Stomach (tissue), 9 donors: ENCODE measurements around the gene KBTBD4. TPM values are rescaled to one million over a fixed set of nuclear protein-coding genes. Genes with fewer than 3 reads are reported as not detected.
"Not testable (repeated sequence)": the region's sequence is repeated elsewhere in the genome, so short reads cannot be mapped to it uniquely, and the experiment has no call there.

Source experiments
- DNase-seq, 2 donors: peaks; one replicate each; pipeline versions ENCODE4 v3.0.0 to v3.0.0-alpha.2; 2013 to 2019
- H3K27ac ChIP-seq, 5 donors: fragments of 200-600 bp in 4 of 5; sonication (generic) in 4 of 5; one replicate each; pipeline ENCODE4 v1.5.1; 2013 to 2019; ENCODE audit warnings: mild to moderate bottlenecking in 1 of 5, moderate library complexity in 1 of 5
- H3K27me3 ChIP-seq, 3 donors: fragments of 200-600 bp; sonication (generic); one replicate each; pipeline ENCODE4 v1.5.1; 2017 to 2019; ENCODE audit warnings: mixed run types in 1 of 3
- H3K36me3 ChIP-seq, 4 donors: fragments of 200-600 bp; sonication (generic); 1 replicate in 3 of 4; 2 replicates in 1 of 4; pipeline ENCODE4 v1.5.1; 2016 to 2019
- H3K4me1 ChIP-seq, 4 donors: fragments of 200-600 bp; sonication (generic); one replicate each; pipeline ENCODE4 v1.5.1; 2016 to 2019
- H3K4me3 ChIP-seq, 4 donors: fragments of 200-600 bp; sonication (generic) in 3 of 4; one replicate each; pipeline ENCODE4 v1.5.1; 2016 to 2019; ENCODE audit warnings: mild to moderate bottlenecking in 1 of 4
- H3K9me3 ChIP-seq, 4 donors: fragments of 200-600 bp; sonication (generic); one replicate each; pipeline ENCODE4 v1.5.1; 2016 to 2019
- EP300 ChIP-seq: sonication (generic); formaldehyde crosslinking; IDR thresholded peaks from one replicate; pipeline ENCODE4 v1.6.1; 2017; ENCODE audit warnings: antibody characterized with exemption
- POLR2A ChIP-seq, 4 donors: fragments of 450-650 bp; IDR thresholded peaks; one replicate each; pipeline ENCODE4 v1.6.1; 2016; ENCODE audit warnings: antibody characterized with exemption in 4 of 4, control low read depth in 2 of 4, mild to moderate bottlenecking in 1 of 4, moderate library complexity in 1 of 4
- POLR2AphosphoS5 ChIP-seq, 3 donors: sonication (generic); formaldehyde crosslinking; IDR thresholded peaks; one replicate each; pipeline ENCODE4 v1.6.1; 2016; ENCODE audit warnings: antibody characterized with exemption in 3 of 3
- WGBS, 5 donors: extraction: QIAGEN DNeasy Blood & Tissue Kit in 3 of 5; methylation state at CpG; one replicate each; pipeline versions ENCODE4 v1.1.5 to v1.1.7; 2013 to 2018; 5-methylcytosine and 5-hydroxymethylcytosine counted together
- intact Hi-C: fragments of 100-400 bp; cut with DNase I; formaldehyde crosslinking; loops from one replicate; pipeline ENCODE4 v1.15.1; 2023; ENCODE audit warnings: low total_unique reads
- polyA plus RNA-seq, 3 donors: library from polyadenylated mRNA; stranded (reverse); fragments of 200-250 nt; gene quantifications; one replicate each; pipeline ENCODE4 v1.2.3, GENCODE V29; 2013
- total RNA-seq, 5 donors: library from RNA; depleted of rRNA; stranded (reverse); fragments of >200 nt; gene quantifications; one replicate each; pipeline versions ENCODE4 v1.1.0 to v1.2.3, GENCODE V29; 2014 to 2016
- TF ChIP-seq, protein P1 (sequence below), 7 experiments: fragments of 450-650 bp in 4 of 7; fragments of 200-600 bp in 3 of 7; sonication (generic) in 3 of 7; IDR thresholded peaks; one replicate each; pipeline ENCODE4 v1.5.1; 2016 to 2019; ENCODE audit warnings: antibody characterized with exemption in 7 of 7, control low read depth in 2 of 7, mild to moderate bottlenecking in 1 of 7
- donor health status: healthy with polysubstance abuse.
- donor health status: Bipolar disorder and iron deficiency.
- donor health status: healthy.

KBTBD4 gene
- total and polyA plus RNA-seq, 8 donors: 2.7 to 19.8 (median 11.5) TPM

DNA sequence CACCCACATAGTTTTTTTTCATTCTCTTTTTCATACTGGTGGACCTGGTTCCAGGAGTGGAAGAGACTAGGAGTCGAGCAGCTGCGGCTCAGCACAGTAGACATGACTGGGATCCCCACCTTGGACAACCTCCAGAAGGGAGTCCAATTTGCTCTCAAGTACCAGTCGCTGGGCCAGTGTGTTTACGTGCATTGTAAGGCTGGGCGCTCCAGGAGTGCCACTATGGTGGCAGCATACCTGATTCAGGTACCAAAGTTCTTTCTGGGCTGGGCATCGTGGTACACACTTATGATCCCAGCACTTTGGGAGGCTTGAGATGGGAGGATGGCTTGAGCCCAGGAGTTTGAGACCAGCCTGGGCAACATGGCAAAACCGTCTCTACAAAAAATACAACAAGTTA lies 9.1 kb downstream of the KBTBD4 start:
- H3K27ac ChIP-seq: no peak overlapping the region
- intact Hi-C loops: no loop called here
- TF ChIP-seq POLR2A (IDR thresholded peaks at IDR 0.05) (no peak), POLR2AphosphoS5 (IDR thresholded peaks at IDR 0.05) (no peak), EP300 (no peak)
- TF ChIP-seq, protein P1, sequence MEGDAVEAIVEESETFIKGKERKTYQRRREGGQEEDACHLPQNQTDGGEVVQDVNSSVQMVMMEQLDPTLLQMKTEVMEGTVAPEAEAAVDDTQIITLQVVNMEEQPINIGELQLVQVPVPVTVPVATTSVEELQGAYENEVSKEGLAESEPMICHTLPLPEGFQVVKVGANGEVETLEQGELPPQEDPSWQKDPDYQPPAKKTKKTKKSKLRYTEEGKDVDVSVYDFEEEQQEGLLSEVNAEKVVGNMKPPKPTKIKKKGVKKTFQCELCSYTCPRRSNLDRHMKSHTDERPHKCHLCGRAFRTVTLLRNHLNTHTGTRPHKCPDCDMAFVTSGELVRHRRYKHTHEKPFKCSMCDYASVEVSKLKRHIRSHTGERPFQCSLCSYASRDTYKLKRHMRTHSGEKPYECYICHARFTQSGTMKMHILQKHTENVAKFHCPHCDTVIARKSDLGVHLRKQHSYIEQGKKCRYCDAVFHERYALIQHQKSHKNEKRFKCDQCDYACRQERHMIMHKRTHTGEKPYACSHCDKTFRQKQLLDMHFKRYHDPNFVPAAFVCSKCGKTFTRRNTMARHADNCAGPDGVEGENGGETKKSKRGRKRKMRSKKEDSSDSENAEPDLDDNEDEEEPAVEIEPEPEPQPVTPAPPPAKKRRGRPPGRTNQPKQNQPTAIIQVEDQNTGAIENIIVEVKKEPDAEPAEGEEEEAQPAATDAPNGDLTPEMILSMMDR (IDR thresholded peaks at IDR 0.05): no peak

DNA sequence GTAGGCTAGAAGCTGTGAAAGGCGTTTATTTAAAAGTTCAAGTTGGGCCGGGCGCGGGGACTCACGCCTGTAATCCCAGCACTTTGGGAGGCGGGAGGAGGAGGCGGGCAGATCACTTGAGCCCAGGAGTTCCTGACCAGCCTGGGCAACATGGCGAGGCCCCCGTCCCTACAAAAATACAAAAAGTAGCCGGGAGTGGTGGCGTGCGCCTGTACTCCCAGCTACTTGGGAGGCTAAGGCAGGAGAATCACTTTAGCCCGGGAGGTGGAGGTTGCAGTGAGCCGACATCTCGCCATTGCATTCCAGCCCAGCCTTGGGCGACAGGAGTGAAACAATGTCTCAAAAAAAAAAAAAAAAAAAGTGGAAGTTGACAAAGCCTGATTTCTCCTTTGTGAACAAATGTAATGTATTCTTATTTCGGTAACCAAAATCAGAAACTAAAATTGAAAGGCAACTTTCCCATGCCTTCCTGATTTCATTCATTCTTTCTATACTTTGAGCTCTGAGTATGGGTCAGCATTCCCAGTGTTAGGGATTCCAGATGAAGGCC lies 12.5 kb downstream of the KBTBD4 start:
- peak; percentile 33 to 35 for DNase-seq
- H3K4me3 ChIP-seq: peak overlapping the region; percentile 81 to 95 (median 92)
- peak overlapping the region; percentile 80 to 89 (median 87) for H3K27ac ChIP-seq
- H3K36me3 ChIP-seq: peaks cover 0 to 32% (median 23%) of the 10 kb centered on the region in 4 donors
- no peaks in the 10 kb centered on the region for H3K27me3 ChIP-seq
- H3K9me3 ChIP-seq: no peaks in the 10 kb centered on the region
- 18 to 37% (median 21%) methylated on average over 17 of the region's 17 CpGs for WGBS, 5 donors
- H3K4me1 ChIP-seq: peaks cover 5 to 33% (median 19%) of the 10 kb centered on the region in 4 donors
- intact Hi-C loops: no loop called here
- TF ChIP-seq POLR2AphosphoS5 (IDR thresholded peaks at IDR 0.05) (no peak), POLR2A (IDR thresholded peaks at IDR 0.05) (no peak), EP300 (no peak)
- TF ChIP-seq, protein P1 (IDR thresholded peaks at IDR 0.05): no peak

More for the DNA sequence above, 9.1 kb downstream of the KBTBD4 start:
- 94 to 99% (median 97%) methylated on average over 6 to 7 of the region's 7 CpGs for WGBS, 5 donors
- Histone ChIP-seq H3K27me3 (no peaks in the 10 kb centered on the region), H3K4me3 (no peak overlapping the region), H3K36me3 (peaks cover 15 to 66% (median 58%) of the 10 kb centered on the region in 4 donors), H3K9me3 (no peaks in the 10 kb centered on the region), H3K4me1 (peaks cover 5 to 49% (median 22%) of the 10 kb centered on the region in 4 donors)
- no peak for DNase-seq

DNA sequence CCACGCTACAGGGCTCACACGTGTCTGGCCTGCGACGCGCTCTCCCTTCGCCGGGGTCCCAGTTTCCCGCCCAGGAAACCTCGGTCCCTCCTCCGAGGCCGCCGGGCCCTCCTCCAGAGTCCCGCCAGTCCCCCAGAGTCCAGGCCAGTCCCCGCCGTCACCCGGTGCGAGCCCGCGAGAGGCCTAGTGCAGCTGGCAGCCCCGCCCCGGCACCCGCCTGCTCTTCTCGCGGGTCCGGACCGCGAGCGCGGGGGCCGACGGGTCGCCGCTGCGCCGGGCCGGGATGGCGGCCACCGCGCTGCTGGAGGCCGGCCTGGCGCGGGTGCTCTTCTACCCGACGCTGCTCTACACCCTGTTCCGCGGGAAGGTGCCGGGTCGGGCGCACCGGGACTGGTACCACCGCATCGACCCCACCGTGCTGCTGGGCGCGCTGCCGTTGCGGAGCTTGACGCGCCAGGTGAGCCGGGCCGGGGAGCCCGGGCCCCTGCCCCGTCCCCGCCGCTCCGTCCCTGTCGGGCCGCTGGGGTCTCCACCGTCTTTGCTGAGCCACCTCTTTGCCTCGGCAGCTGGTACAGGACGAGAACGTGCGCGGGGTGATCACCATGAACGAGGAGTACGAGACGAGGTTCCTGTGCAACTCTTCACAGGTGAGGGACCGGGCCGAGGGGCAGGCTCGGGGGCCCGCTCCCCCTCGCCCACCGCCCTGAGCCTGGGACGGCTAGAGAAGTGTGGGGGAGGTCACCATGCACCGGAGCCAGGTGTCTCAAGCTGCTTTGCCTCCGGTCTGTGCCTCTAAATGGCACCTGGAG lies 13.2 kb downstream of the KBTBD4 start, which contains the start of gene PTPMT1:
PTPMT1 (plus strand) TSS at position 260 of the 809 bp plus-strand sequence; CDS start at position 284, 24 bp downstream.
- 0 to 2% (median 1%) methylated on average over 11 to 86 of the region's 86 CpGs for WGBS, 5 donors

DNA sequence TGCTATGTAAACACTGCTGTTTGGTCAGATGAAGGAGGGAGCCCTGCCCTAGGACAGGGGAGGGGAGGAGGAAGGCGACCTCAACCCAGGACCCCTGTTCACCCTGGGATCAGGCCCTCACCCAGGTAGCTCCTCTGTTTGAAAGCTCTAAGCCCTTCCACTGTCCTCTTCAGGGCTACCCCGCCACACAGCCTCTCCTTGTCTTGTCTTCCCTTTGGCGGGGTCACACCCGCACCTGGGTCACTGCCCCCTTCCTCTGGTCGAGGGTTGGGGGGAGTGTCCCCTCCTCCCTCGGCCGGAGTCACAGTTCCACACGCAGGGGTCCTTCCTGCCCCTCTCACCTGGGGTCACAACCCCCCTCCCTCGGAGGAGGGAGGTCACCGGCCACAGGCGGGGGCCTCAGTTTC lies 13.8 kb downstream of the KBTBD4 start:
- Histone ChIP-seq H3K4me1 (peaks cover 5 to 33% (median 18%) of the 10 kb centered on the region in 4 donors), H3K9me3 (no peaks in the 10 kb centered on the region), H3K27ac (peak overlapping the region; percentile 80 to 89 (median 87)), H3K36me3 (peaks cover 0 to 19% (median 11%) of the 10 kb centered on the region in 4 donors), H3K27me3 (no peaks in the 10 kb centered on the region), H3K4me3 (peak overlapping the region; percentile 81 to 95 (median 92))
- TF ChIP-seq, protein P1 (IDR thresholded peaks at IDR 0.05): no peak
- TF ChIP-seq POLR2AphosphoS5 (IDR thresholded peaks at IDR 0.05) (no peak), POLR2A (IDR thresholded peaks at IDR 0.05) (no peak), EP300 (no peak)
- WGBS, 5 donors: 9 to 13% (median 10%) methylated on average over 11 of the region's 11 CpGs
- intact Hi-C loops: no loop called here
- DNase-seq: no peak

More for the DNA sequence above, 13.2 kb downstream of the KBTBD4 start, which contains the start of gene PTPMT1:
- Histone ChIP-seq H3K9me3 (no peaks in the 10 kb centered on the region), H3K36me3 (peaks cover 0 to 25% (median 17%) of the 10 kb centered on the region in 4 donors), H3K4me1 (peaks cover 5 to 33% (median 18%) of the 10 kb centered on the region in 4 donors), H3K4me3 (peak within 1 kb of the TSS; percentile 81 to 95 (median 92)), H3K27ac (peak within 1 kb of the TSS; percentile 80 to 89 (median 87)), H3K27me3 (no peaks in the 10 kb centered on the region)
- intact Hi-C loops: no loop called here
- peak; percentile 77 to 94 for DNase-seq
- TF ChIP-seq, protein P1 (IDR thresholded peaks at IDR 0.05): no peak
- TF ChIP-seq POLR2AphosphoS5 (IDR thresholded peaks at IDR 0.05): peak in 2 of 3 donors; percentile 16 to 38

DNA sequence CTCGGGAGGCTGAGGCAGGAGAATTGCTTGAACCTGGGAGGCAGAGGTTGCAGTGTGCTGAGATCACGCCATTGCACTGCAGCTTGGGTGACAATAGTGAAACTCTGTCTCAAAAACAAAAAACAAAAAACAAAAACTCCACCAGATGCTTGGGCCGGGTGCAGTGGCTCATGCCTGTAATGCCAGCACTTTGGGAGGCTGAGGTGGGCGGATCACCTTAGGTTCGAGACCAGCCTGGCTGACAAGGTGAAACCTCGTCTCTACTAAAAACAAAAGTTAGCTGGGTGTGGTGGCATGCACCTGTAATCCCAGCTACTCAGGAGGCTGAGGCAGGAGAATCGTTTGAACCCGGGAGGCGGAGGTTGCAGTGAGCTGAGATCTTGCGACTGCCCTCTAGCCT lies 14.4 kb downstream of the KBTBD4 start:
- H3K27me3 ChIP-seq, intact Hi-C loops, H3K9me3 ChIP-seq, DNase-seq, H3K27ac ChIP-seq: not testable (repeated sequence)
- peaks cover 5 to 33% (median 18%) of the 10 kb centered on the region in 4 donors for H3K4me1 ChIP-seq
- H3K4me3 ChIP-seq: peak overlapping the region in 1 of 4 donors; percentile 91
- WGBS, 5 donors: 90 to 93% (median 92%) methylated on average over 10 of the region's 10 CpGs
- H3K36me3 ChIP-seq: peaks cover 0 to 13% (median 5%) of the 10 kb centered on the region in 4 donors

DNA sequence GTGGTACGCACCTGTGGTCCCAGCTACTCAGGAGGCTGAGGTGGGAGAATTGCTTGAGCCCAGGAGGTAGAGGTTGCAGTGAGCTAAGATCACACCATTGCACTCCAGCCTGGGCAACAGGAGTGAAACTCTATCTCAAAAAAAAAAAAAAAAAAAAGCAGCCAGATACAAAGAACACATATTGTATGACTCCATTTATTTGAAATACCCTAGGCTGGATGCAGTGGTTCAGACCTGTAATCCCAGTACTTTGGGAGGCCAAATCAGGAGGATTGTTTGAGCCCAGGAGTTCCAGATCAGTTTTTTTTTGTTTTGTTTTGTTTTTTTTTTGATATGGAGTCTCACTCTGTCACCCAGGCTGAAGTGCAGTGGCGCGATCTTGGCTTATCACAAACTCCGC lies 16.4 kb downstream of the KBTBD4 start:
- DNase-seq, H3K36me3 ChIP-seq, H3K4me3 ChIP-seq, H3K27ac ChIP-seq, H3K27me3 ChIP-seq, H3K9me3 ChIP-seq, intact Hi-C loops: not testable (repeated sequence)
- peaks cover 5 to 26% (median 18%) of the 10 kb centered on the region in 4 donors for H3K4me1 ChIP-seq
- 77 to 90% (median 87%) methylated on average over 4 of the region's 4 CpGs for WGBS, 5 donors
